Measurements from ENCODE around the gene PPIE. TPM values are rescaled to one million over a fixed set of nuclear protein-coding genes. Genes with fewer than 3 reads are reported as not detected.
"Not testable (repeated sequence)": the region's sequence is repeated elsewhere in the genome, so short reads cannot be mapped to it uniquely, and the experiment has no call there.

Gene PPIE
- total and polyA plus RNA-seq, 2 donors (not counting 1 experiment from before 2014, with no cell fraction given), result 68.6 to 78.3 TPM

- H3K9ac ChIP-seq (ENCODE audit: low read length); H4K20me1 ChIP-seq (ENCODE audit: control insufficient read depth, insufficient read depth, low read length, poor library complexity, severe bottlenecking); CTCF ChIA-PET; H3K79me2 ChIP-seq (ENCODE audit: control insufficient read depth, insufficient read depth, low read length); H3K4me2 ChIP-seq (replicated peaks; ENCODE audit: low read depth, low read length, poor library complexity, severe bottlenecking); H3K9me3 ChIP-seq (ENCODE audit: control extremely low read depth in 1 of 3, control insufficient read depth in 2 of 3, insufficient read depth in 1 of 3, low read length in 2 of 3); H3K4me1 ChIP-seq (ENCODE audit: control insufficient read depth in 2 of 2, insufficient read depth in 2 of 2, low read length in 2 of 2); H2AFZ ChIP-seq (ENCODE audit: insufficient read depth, low read depth, low read length, poor library complexity, severe bottlenecking); DNase-seq; H3K4me3 ChIP-seq (ENCODE audit: control extremely low read depth in 1 of 5, extremely low read depth in 1 of 5, insufficient read depth in 1 of 5, low read depth in 2 of 5, low read length in 4 of 5); H3K36me3 ChIP-seq (replicated peaks in 1 of 2; ENCODE audit: control extremely low read depth in 1 of 2, control insufficient read depth in 1 of 2, extremely low read depth in 1 of 2, insufficient read depth in 2 of 2, low read length in 1 of 2); H3K9me3 Mint-ChIP-seq (ENCODE audit: insufficient read depth); intact Hi-C loops (cut with micrococcal nuclease); H3K27ac ChIP-seq (ENCODE audit: low read length in 2 of 2); ATAC-seq (ENCODE audit: low read depth): not testable (repeated sequence)
- peaks cover 0 to 16% (median 0%) of the 10 kb centered on the region in 4 experiments for H3K27me3 ChIP-seq (replicated peaks in 1 of 4; ENCODE audit: control extremely low read depth in 1 of 4, control insufficient read depth in 3 of 4, insufficient read depth in 4 of 4, low read length in 3 of 4)
- whole genome bisulfite sequencing (ENCODE audit: insufficient coverage), result 100% methylated on average over 7 of the region's 12 CpGs
- Mint-ChIP-seq H3K27ac (peak overlapping the region; percentile 27), H3K4me1 (peaks cover 17% of the 10 kb centered on the region), H3K4me3 (peak overlapping the region; percentile 75), H3K27me3 (peaks cover 14% of the 10 kb centered on the region)
- POLR2A ChIA-PET, result interaction anchor here (1.1 kb wide), 1 partner anchor 12 kb away, joined by 3 read pairs; no protein-coding TSS in a partner anchor
Measured at GRCh38 chr1:39786303-39787107, 47.8 kb downstream of the PPIE start.

DNA sequence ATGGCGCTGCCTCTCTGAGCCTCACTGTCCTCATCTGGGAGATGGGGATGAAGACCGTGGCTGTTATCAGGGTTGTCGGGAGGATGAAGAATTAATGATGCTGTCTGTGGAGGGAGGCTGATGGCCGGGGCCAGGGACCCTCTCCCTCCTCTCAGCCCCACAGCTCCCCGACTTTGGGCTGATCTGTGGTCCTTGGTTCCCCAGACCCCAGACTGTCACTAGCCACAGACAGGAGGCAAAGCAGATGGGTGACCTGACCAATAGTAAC, 48.4 kb downstream of the PPIE start:
- H4K20me1 ChIP-seq (ENCODE audit: control insufficient read depth, insufficient read depth, low read length, poor library complexity, severe bottlenecking); H3K4me1 ChIP-seq (ENCODE audit: control insufficient read depth in 2 of 2, insufficient read depth in 2 of 2, low read length in 2 of 2); H3K4me2 ChIP-seq (replicated peaks; ENCODE audit: low read depth, low read length, poor library complexity, severe bottlenecking); H3K9me3 Mint-ChIP-seq (ENCODE audit: insufficient read depth); DNase-seq; POLR2A ChIA-PET; intact Hi-C loops (cut with micrococcal nuclease); H3K36me3 ChIP-seq (replicated peaks in 1 of 2; ENCODE audit: control extremely low read depth in 1 of 2, control insufficient read depth in 1 of 2, extremely low read depth in 1 of 2, insufficient read depth in 2 of 2, low read length in 1 of 2); H2AFZ ChIP-seq (ENCODE audit: insufficient read depth, low read depth, low read length, poor library complexity, severe bottlenecking); H3K79me2 ChIP-seq (ENCODE audit: control insufficient read depth, insufficient read depth, low read length); H3K4me3 ChIP-seq (ENCODE audit: control extremely low read depth in 1 of 5, extremely low read depth in 1 of 5, insufficient read depth in 1 of 5, low read depth in 2 of 5, low read length in 4 of 5); H3K9ac ChIP-seq (ENCODE audit: low read length); H3K27ac ChIP-seq (ENCODE audit: low read length in 2 of 2); ATAC-seq (ENCODE audit: low read depth); H3K9me3 ChIP-seq (ENCODE audit: control extremely low read depth in 1 of 3, control insufficient read depth in 2 of 3, insufficient read depth in 1 of 3, low read length in 2 of 3): not testable (repeated sequence)
- Mint-ChIP-seq H3K27ac (peak overlapping the region; percentile 26), H3K27me3 (peaks cover 15% of the 10 kb centered on the region), H3K4me3 (peak overlapping the region; percentile 75), H3K4me1 (peaks cover 17% of the 10 kb centered on the region)
- WGBS (ENCODE audit: insufficient coverage), result 100% methylated on average over 2 of the region's 5 CpGs
- CTCF ChIA-PET, result interaction anchor here (0.6 kb wide), 1 partner anchor 13 kb away, joined by 5 read pairs; no protein-coding TSS in a partner anchor
- H3K27me3 ChIP-seq (replicated peaks in 1 of 4; ENCODE audit: control extremely low read depth in 1 of 4, control insufficient read depth in 3 of 4, insufficient read depth in 4 of 4, low read length in 3 of 4), result peaks cover 0 to 16% (median 0%) of the 10 kb centered on the region in 4 experiments

Data from B cell (primary cell).